ENCODE data around the gene TRIM46. TPM values are rescaled to one million over a fixed set of nuclear protein-coding genes. Genes with fewer than 3 reads are reported as not detected.

The TRIM46 gene
- total RNA-seq, 1 experiment from 2014 or later, result 3.8 TPM

GRCh38 chr1:155170806-155171205, 2.8 kb upstream of the TRIM46 start:
- ChIA-PET POLR2A (no interaction called here), CTCF (interaction anchor here (0.6 to 0.7 kb wide), 3 partner anchors 8 to 1544 kb away, joined by 3 to 24 read pairs (median 10); no protein-coding TSS in a partner anchor)
- H3K27me3 ChIP-seq (ENCODE audit: control insufficient read depth, insufficient read depth, low read length), result no peaks in the 10 kb centered on the region

More at GRCh38 chr1:155170806-155171205, 2.8 kb upstream of the TRIM46 start:
- Histone ChIP-seq H3K27ac (ENCODE audit: low read length) (no peak overlapping the region), H3K4me3 (ENCODE audit: low read depth in 2 of 2, low read length in 2 of 2) (no peak overlapping the region), H3K9me3 (ENCODE audit: control insufficient read depth, insufficient read depth, low read depth, low read length) (no peaks in the 10 kb centered on the region), H3K36me3 (ENCODE audit: control insufficient read depth, insufficient read depth, low read length) (no peaks in the 10 kb centered on the region; the same call in 1 of the 2 replicates), H3K4me1 (ENCODE audit: control insufficient read depth, insufficient read depth, low read length) (peaks cover 22% of the 10 kb centered on the region)
- in situ Hi-C loops (cut with HindIII; ENCODE audit: low pct_unique_long_range_greater_than_20kb, low sequenced_read_pairs), result no loop called here
- no TSS peak for BruUV-seq (replicated peaks)
- TF ChIP-seq SIN3A (IDR thresholded peaks at IDR 0.05; ENCODE audit: borderline replicate concordance, insufficient read depth, low read depth, low read length) (no peak), CTCF (IDR thresholded peaks at IDR 0.05) (no peak), REST (IDR thresholded peaks at IDR 0.05; ENCODE audit: insufficient read depth in 1 of 2, low read depth in 2 of 2, low read length in 1 of 2) (no peak), TCF7L2 (IDR thresholded peaks at IDR 0.05; ENCODE audit: low read depth, low read length) (no peak), POLR2AphosphoS5 (IDR thresholded peaks at IDR 0.05; ENCODE audit: low read depth, low read length) (no peak)
- intact Hi-C loops (cut with micrococcal nuclease; ENCODE audit: unreplicated experiment), result no loop called here
- DNase-seq (ENCODE audit: low read depth, low spot score), result no peak
- ATAC-seq, result no peak

All from Panc1 (cell line).